G401 (cell line): Measurements from ENCODE around the gene DOCK1. TPM values are rescaled to one million over a fixed set of nuclear protein-coding genes. Genes with fewer than 3 reads are reported as not detected.
"Not testable (repeated sequence)": the region's sequence is repeated elsewhere in the genome, so short reads cannot be mapped to it uniquely, and the experiment has no call there.

Experiments used
- DNase-seq: peaks from one replicate; pipeline ENCODE4 v3.0.0-alpha.2; 2015; ENCODE audit warnings: low spot score
- in situ Hi-C: cut with HindIII; loops from 2 replicates; pipeline ENCODE4 v1.10.0; 2016; ENCODE audit warnings: low sequenced_read_pairs, mixed read lengths
- total RNA-seq: library from RNA; depleted of rRNA; stranded (reverse); fragments of >200 nt; shearing (Covaris generic); gene quantifications from 2 replicates; pipeline ENCODE4 v1.2.3, GENCODE V29; 2014; rRNA removed

The DOCK1 gene
- 28.7 and 36.6 TPM in 2 replicates for total RNA-seq

- in situ Hi-C loops, result no loop called here
- peak; percentile 10 for DNase-seq
Measured at GRCh38 chr10:126904818-126905701, at the start of gene DOCK1. DOCK1 (plus strand) TSS chr10:126905428; CDS start chr10:126905518, 90 bp downstream.

GRCh38 chr10:126857178-126857806 is 47.9 kb upstream of the DOCK1 start:
- in situ Hi-C loops, result no loop called here
- no peak for DNase-seq

DNA sequence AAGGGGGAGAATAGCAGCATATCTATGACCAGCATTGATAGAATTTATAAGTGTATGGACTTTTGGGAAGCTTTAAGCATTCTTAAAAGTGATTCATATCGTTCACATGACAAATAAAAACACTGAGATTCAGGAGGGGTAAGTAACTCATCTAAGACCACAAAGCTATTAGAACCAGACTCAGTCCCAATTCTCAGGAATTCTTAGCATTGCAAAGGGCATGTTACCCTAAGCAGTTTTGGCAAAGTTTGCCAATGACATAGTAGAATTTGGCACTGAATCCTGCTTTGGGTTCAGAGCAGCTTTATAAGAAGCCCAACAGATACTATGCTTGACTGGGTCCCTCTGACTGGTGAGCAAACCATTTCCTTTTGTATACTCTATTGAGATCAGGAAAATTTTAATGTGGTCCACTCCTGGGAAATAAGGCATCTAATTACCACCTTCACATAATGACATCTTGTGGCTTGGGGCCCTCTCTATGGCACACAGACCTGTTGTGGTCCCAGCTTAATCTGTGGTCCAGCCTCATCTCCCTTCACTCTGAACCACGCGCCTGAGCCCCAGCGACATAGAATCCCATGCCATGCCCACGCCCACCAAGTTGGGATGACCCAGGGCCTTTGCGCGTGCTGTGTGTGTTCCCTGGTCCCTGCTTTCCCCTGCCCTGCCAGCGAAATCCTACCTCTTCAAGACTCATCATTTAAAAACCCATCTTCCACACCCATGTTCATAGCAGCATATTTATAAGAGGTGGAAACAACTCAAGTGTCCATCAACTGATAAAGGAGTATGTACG is 37.5 kb upstream of the DOCK1 start:
- DNase-seq, result no peak

DNA sequence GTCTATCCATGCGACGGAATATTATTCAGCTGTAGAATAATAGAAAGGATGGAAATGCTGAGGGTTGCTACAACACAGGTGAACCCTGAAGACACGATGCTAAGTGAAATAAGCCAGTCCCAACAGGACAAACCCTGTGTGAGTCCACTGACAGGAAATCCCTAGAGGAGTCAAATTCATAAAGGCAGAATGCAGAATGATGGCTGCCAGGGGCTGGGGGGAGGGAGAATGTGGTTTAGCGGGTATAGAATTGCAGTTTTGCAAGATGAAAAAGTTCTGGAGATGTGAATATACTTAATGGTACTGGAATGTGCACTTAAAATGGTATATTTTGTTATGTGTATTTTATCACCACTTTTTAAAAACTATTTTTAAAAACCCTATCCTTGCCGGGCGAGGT is 36.9 kb upstream of the DOCK1 start:
- in situ Hi-C loops, result no loop called here
- DNase-seq, result no peak

More for the DNA sequence above, 37.5 kb upstream of the DOCK1 start:
- in situ Hi-C loops, result no loop called here

DNA sequence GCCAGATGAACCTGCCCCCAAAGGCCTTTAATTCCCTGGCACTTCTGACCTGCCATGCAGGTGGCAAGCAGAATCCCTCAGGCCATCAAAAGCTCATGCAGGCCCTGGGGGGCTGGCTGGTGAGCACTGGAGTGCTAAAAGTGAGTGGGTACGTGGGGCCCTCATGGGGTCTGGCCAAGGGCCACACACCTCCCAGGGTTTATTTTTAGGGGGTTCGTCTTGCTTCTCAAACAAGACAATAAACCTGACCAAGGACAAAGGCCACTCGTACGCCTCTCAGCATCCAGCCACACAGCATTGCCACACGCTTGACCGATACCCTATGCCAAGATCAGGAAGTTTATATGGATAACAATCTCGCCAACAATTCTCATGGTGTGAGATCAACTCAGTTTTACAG is 33.1 kb upstream of the DOCK1 start:
- no peak for DNase-seq
- in situ Hi-C loops, result no loop called here

DNA sequence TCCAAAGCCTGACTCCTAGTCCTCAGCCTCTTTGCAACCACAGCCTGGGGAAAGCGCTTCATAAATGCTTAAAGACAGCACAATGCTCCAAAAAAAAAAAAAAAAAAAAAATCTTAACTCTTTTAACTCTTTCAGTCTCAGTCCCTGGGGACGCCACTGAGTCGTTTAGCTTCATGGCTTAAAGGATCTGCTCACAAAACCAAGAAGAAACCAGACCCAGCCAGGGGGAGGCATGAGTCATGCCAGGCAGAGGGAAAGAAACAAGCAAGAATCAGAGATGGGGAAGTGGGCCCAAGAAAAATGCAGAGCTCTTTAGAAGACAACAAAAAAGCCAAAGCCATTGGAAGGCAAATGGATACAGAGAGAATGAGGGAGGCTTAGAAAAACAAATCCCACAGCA is 32.5 kb upstream of the DOCK1 start:
- no peak for DNase-seq
- in situ Hi-C loops, result no loop called here

GRCh38 chr10:126876456-126876855 is 28.8 kb upstream of the DOCK1 start:
- in situ Hi-C loops, result no loop called here
- no peak for DNase-seq

- in situ Hi-C loops, result no loop called here
- no peak for DNase-seq
Measured at GRCh38 chr10:126877390-126877789, 27.8 kb upstream of the DOCK1 start.

DNA sequence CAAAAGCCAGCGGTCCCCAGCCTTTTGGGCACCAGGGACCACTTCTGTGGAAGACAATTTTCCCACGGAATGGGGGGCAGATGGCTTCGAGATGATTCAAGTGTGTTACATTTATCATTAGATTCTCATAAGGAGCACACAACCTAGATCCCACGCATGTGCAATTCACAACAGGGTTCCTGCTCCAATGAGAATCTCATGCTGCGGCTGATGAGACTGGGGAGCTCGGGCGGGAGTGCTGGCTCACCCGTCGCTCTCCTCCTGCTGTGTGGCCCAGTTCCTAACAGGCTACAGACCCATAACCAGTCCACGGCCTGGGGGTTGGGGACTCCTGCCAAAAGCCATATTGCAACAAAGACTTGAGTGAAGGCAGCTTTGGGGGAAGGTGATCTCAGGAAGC is 26.6 kb upstream of the DOCK1 start:
- no peak for DNase-seq
- in situ Hi-C loops, result no loop called here

- DNase-seq, result no peak
- in situ Hi-C loops, result no loop called here
Measured at GRCh38 chr10:126880926-126881325, 24.3 kb upstream of the DOCK1 start.

GRCh38 chr10:126882055-126882454 is 23.2 kb upstream of the DOCK1 start:
- in situ Hi-C loops, DNase-seq: not testable (repeated sequence)

- in situ Hi-C loops, DNase-seq: not testable (repeated sequence)
Measured at GRCh38 chr10:126888436-126888835, 16.8 kb upstream of the DOCK1 start.

- in situ Hi-C loops, result no loop called here
- no peak for DNase-seq
Measured at GRCh38 chr10:126889421-126889820, 15.8 kb upstream of the DOCK1 start.

GRCh38 chr10:126890797-126891196 is 14.4 kb upstream of the DOCK1 start:
- in situ Hi-C loops, DNase-seq: not testable (repeated sequence)

DNA sequence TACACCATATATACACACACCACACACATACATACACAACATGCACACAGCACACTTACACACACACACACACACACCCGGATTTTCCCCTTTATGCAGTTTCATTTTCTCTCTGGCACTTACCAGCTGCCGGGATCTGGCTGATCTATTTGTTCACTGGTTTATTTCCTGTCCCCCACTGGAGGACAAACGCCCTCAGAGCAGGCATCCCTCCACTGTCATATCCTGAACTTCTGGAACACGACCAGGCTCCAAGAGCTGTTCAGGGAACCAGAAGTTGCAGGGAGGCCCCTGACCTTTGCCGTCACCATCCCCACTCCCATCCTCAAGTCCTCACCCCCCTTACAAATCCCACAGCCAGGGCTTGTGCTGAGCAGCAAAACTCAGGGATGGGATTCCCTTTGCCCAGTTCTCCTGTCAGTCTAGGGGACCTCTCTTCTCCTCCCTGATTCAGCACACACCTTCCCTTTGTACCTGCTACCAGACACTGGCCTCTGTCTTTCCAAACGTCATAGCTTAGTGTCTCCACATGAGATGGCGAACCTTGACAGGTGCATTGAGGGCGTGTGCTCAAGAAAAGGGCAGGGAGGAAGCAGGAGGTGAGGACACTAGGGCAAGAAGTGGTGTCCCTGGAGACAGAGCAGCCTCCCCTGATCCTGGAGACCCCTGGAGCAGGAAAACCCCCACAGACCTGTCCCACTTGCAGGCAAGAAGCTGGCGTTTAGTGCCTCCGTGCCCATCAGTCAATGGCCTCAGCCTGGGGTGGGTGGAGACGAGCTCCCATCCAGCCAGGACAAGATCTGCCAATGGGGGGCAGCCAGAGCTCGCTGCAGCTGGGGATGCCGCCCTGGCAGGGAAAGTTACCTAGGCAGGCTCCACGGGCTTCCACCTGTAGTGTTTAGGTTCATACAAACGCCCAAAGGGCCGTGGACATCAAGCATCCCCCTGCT is 12.7 kb upstream of the DOCK1 start:
- no peak for DNase-seq
- in situ Hi-C loops, result no loop called here

DNA sequence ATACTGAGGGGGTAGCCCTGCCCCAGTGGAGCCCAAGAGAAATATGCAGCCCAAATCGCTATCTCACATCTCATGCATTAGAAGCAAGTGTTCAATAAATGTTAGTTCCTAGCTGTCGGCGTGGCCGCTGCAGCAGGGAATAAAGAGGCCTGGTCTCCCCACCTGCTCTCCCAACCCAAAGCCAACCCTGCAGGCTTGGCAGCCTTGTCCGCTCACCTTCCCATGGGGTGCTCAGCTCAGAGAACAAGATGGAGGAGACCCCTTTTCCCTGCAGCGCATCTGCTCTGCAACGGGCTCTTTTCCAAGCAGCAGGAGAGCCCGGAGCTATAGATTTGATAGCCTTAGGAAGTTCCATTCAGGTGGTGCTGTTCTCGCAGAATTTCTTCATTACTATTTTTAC is 12.0 kb upstream of the DOCK1 start:
- in situ Hi-C loops, result no loop called here
- no peak for DNase-seq

DNA sequence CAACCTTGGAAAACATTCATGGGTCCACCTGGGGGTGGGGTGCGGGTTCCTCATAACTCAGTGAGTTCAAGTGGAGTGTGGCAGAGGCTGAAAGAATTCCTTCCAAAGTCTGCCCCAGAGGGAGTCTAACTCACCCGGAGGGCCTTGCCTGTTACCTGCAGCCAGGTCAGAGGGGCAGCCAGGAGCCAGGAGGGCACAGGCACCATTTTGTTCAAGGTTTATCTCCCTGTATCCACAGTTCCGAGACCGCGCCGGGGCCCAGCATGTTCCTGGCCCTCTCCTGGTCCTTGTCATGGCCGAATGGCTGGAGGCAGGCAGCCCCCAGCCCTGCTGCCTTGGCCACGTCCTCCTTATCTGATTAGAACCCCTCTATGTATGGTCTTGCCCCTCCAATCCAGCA is 11.4 kb upstream of the DOCK1 start:
- in situ Hi-C loops, result no loop called here
- DNase-seq, result no peak

DNA sequence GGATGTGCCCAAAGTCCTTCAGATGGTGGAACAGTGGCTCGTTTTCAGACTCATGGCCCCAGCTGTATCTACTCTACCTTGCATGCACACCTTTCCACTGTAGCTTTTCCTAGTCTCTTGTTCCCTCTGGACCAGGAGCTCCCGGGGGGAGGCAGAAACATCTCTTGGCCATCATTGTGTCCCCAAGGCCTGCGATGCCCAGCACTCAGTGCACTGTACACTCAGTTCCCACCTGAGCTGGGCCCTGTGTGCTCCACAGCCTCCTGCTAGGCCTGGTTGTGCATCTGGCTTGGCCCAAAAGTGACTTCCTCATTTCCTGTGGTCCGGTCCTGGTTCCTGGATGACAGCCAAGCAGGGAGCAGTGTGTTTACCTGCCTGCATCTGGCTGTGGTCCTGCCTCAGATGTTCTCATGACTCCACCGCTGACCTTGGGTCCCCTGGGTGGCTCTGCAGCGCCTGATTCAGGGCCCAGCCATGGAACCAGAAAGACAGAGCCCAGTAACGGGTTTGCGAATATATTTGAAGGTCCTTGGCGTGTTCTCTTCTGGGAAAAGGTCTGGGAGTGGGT is 9.9 kb upstream of the DOCK1 start:
- in situ Hi-C loops, result no loop called here
- DNase-seq, result no peak
